Karpas-422 (cell line): Measurements from ENCODE around the gene CORO6. TPM values are rescaled to one million over a fixed set of nuclear protein-coding genes. Genes with fewer than 3 reads are reported as not detected.

Experiments used
- DNase-seq: peaks from one replicate; pipeline ENCODE4 v3.0.0-alpha.2; 2015
- H2AFZ ChIP-seq: fragments of 200-600 bp; sonication (generic); 2 replicates; pipeline ENCODE4 v1.6.1; 2014; ENCODE audit warnings: antibody characterized with exemption, low read length, mixed read lengths
- H3K27ac ChIP-seq: fragments of 200-600 bp; sonication (generic); 2 replicates; pipeline ENCODE4 v1.5.1; 2014; ENCODE audit warnings: mild to moderate bottlenecking, low read length, moderate library complexity
- H3K27me3 ChIP-seq: fragments of 200-600 bp; sonication (generic); 2 replicates; pipeline ENCODE4 v1.6.1; 2014; ENCODE audit warnings: low read length, mixed read lengths
- H3K36me3 ChIP-seq: fragments of 200-600 bp; sonication (generic); 2 replicates; pipeline ENCODE4 v1.6.1; 2014; ENCODE audit warnings: low read length, mixed read lengths; ENCODE audit not compliant: insufficient read depth
- H3K4me1 ChIP-seq: fragments of 200-600 bp; sonication (generic); 2 replicates; pipeline ENCODE4 v1.6.1; 2014; ENCODE audit warnings: mild to moderate bottlenecking, low read length, mixed read lengths
- H3K4me2 ChIP-seq: fragments of 200-600 bp; sonication (generic); 2 replicates; pipeline ENCODE4 v1.6.1; 2014; ENCODE audit warnings: low read length, low read depth, mild to moderate bottlenecking; ENCODE audit not compliant: poor library complexity, severe bottlenecking
- H3K4me3 ChIP-seq: fragments of 200-600 bp; sonication (generic); 2 replicates; pipeline ENCODE4 v1.5.1; 2014; ENCODE audit warnings: mild to moderate bottlenecking, antibody characterized with exemption, low read length, mixed read lengths
- H3K79me2 ChIP-seq: fragments of 200-600 bp; sonication (generic); 2 replicates; pipeline ENCODE4 v1.6.1; 2014; ENCODE audit warnings: mild to moderate bottlenecking, low read length, mixed read lengths
- H3K9ac ChIP-seq: fragments of 200-600 bp; sonication (generic); 2 replicates; pipeline ENCODE4 v1.6.0; 2014; ENCODE audit warnings: low read length
- H3K9me2 ChIP-seq: fragments of 200-600 bp; sonication (generic), shearing (Covaris generic); replicated peaks from 2 replicates; pipeline ENCODE4 v1.6.0; 2014; ENCODE audit warnings: mild to moderate bottlenecking, low read length, moderate library complexity; ENCODE audit not compliant: insufficient read depth
- H3K9me3 ChIP-seq: fragments of 300-700, 200-600 bp; sonication (generic); 2 replicates; pipeline ENCODE4 v1.6.1; 2014; ENCODE audit warnings: low read length, mixed read lengths
- H4K20me1 ChIP-seq: fragments of 200-600 bp; sonication (generic); 2 replicates; pipeline ENCODE4 v1.6.1; 2014; ENCODE audit warnings: mild to moderate bottlenecking, antibody characterized with exemption, low read length, low read depth; ENCODE audit not compliant: insufficient read depth
- total RNA-seq: library from RNA; depleted of rRNA; stranded (reverse); fragments of >200 nt; shearing (Covaris generic); gene quantifications from 2 replicates; pipeline ENCODE4 v1.2.3, GENCODE V29; 2014; ENCODE audit warnings: low replicate concordance

The CORO6 gene
- total RNA-seq, 1 experiment from 2014 or later = 1.8 TPM

- no peak for DNase-seq
- Histone ChIP-seq H3K36me3 (peaks cover 28% of the 10 kb centered on the region), H4K20me1 (peaks cover 9% of the 10 kb centered on the region; the same call in 1 of the 2 replicates), H3K4me2 (no peak overlapping the region), H3K27ac (no peak overlapping the region), H3K4me1 (peaks cover 49% of the 10 kb centered on the region), H3K79me2 (peaks cover 68% of the 10 kb centered on the region), H3K9me3 (no peaks in the 10 kb centered on the region; the same call in 1 of the 2 replicates), H3K9ac (no peak overlapping the region), H3K9me2 (no peaks in the 10 kb centered on the region), H2AFZ (no peak overlapping the region), H3K4me3 (no peak overlapping the region), H3K27me3 (no peaks in the 10 kb centered on the region)
Measured at GRCh38 chr17:29583324-29584248, 39.1 kb downstream of the CORO6 start.

- peaks cover under 1% of the 10 kb centered on the region; the same call in 1 of the 2 replicates for H4K20me1 ChIP-seq
- DNase-seq = no peak
- H3K4me2 ChIP-seq = no peak overlapping the region
- H3K9me2 ChIP-seq = no peaks in the 10 kb centered on the region
- peaks cover 60% of the 10 kb centered on the region for H3K79me2 ChIP-seq
- no peaks in the 10 kb centered on the region; the same call in 1 of the 2 replicates for H3K9me3 ChIP-seq
- H3K27me3 ChIP-seq = no peaks in the 10 kb centered on the region
- peaks cover 31% of the 10 kb centered on the region for H3K36me3 ChIP-seq
- no peak overlapping the region for H3K27ac ChIP-seq
- H3K9ac ChIP-seq = no peak overlapping the region
- H3K4me3 ChIP-seq = no peak overlapping the region
- no peak overlapping the region for H2AFZ ChIP-seq
- peaks cover 45% of the 10 kb centered on the region for H3K4me1 ChIP-seq
Measured at GRCh38 chr17:29582772-29583171, 39.9 kb downstream of the CORO6 start.

- DNase-seq = no peak
- no peak overlapping the region for H2AFZ ChIP-seq
- peaks cover 41% of the 10 kb centered on the region for H3K4me1 ChIP-seq
- no peaks in the 10 kb centered on the region for H4K20me1 ChIP-seq
- H3K9me2 ChIP-seq = no peaks in the 10 kb centered on the region
- H3K27me3 ChIP-seq = no peaks in the 10 kb centered on the region
- H3K9me3 ChIP-seq = no peaks in the 10 kb centered on the region; the same call in 1 of the 2 replicates
- H3K27ac ChIP-seq = no peak overlapping the region
- no peak overlapping the region for H3K9ac ChIP-seq
- peaks cover 31% of the 10 kb centered on the region for H3K36me3 ChIP-seq
- H3K79me2 ChIP-seq = peaks cover 55% of the 10 kb centered on the region
- H3K4me2 ChIP-seq = no peak overlapping the region
- H3K4me3 ChIP-seq = no peak overlapping the region
Measured at GRCh38 chr17:29582254-29582765, 40.4 kb downstream of the CORO6 start.

GRCh38 chr17:29581583-29582253 lies 41.0 kb downstream of the CORO6 start:
- Histone ChIP-seq H3K9me3 (no peaks in the 10 kb centered on the region; the same call in 1 of the 2 replicates), H3K27me3 (no peaks in the 10 kb centered on the region), H3K4me3 (no peak overlapping the region), H2AFZ (no peak overlapping the region), H4K20me1 (no peaks in the 10 kb centered on the region), H3K9ac (no peak overlapping the region), H3K36me3 (peaks cover 31% of the 10 kb centered on the region), H3K4me2 (no peak overlapping the region), H3K27ac (no peak overlapping the region), H3K4me1 (peaks cover 35% of the 10 kb centered on the region), H3K79me2 (peaks cover 49% of the 10 kb centered on the region), H3K9me2 (no peaks in the 10 kb centered on the region)
- DNase-seq = no peak

- Histone ChIP-seq H3K9ac (peak overlapping the region; percentile 47; the same call in 1 of the 2 replicates), H3K36me3 (peaks cover 31% of the 10 kb centered on the region), H3K27ac (peak overlapping the region; percentile 45; the same call in 1 of the 2 replicates), H3K27me3 (no peaks in the 10 kb centered on the region), H3K9me3 (no peaks in the 10 kb centered on the region; the same call in 1 of the 2 replicates), H3K4me1 (peaks cover 20% of the 10 kb centered on the region), H3K79me2 (peaks cover 33% of the 10 kb centered on the region), H4K20me1 (no peaks in the 10 kb centered on the region), H3K4me3 (no peak overlapping the region), H3K4me2 (no peak overlapping the region), H3K9me2 (no peaks in the 10 kb centered on the region), H2AFZ (no peak overlapping the region)
- DNase-seq = peak; percentile 95
Measured at GRCh38 chr17:29579866-29580771, 42.6 kb downstream of the CORO6 start.

- Histone ChIP-seq H3K4me3 (no peak overlapping the region), H3K27ac (no peak overlapping the region), H3K9ac (no peak overlapping the region), H3K79me2 (peaks cover 20% of the 10 kb centered on the region), H3K36me3 (peaks cover 28% of the 10 kb centered on the region), H3K27me3 (no peaks in the 10 kb centered on the region), H3K9me3 (no peaks in the 10 kb centered on the region; the same call in 1 of the 2 replicates), H3K4me2 (no peak overlapping the region), H3K4me1 (peaks cover 14% of the 10 kb centered on the region), H4K20me1 (no peaks in the 10 kb centered on the region), H3K9me2 (no peaks in the 10 kb centered on the region), H2AFZ (no peak overlapping the region)
- no peak for DNase-seq
Measured at GRCh38 chr17:29578626-29579485, 43.9 kb downstream of the CORO6 start.
